Stomach (tissue), 4 donors: Measurements from ENCODE around the gene TM9SF2.

ENCODE experiments used
- CTCF ChIP-seq, 7 experiments: fragments of 450-650 bp in 4 of 7; fragments of 200-600 bp in 3 of 7; sonication (generic) in 3 of 7; IDR thresholded peaks; one replicate each; pipeline ENCODE4 v1.5.1; 2016 to 2019; ENCODE audit warnings: antibody characterized with exemption in 7 of 7, control low read depth in 2 of 7, mild to moderate bottlenecking in 1 of 7
- POLR2AphosphoS5 ChIP-seq, 3 donors: sonication (generic); formaldehyde crosslinking; IDR thresholded peaks; one replicate each; pipeline ENCODE4 v1.6.1; 2016; ENCODE audit warnings: antibody characterized with exemption in 3 of 3

DNA sequence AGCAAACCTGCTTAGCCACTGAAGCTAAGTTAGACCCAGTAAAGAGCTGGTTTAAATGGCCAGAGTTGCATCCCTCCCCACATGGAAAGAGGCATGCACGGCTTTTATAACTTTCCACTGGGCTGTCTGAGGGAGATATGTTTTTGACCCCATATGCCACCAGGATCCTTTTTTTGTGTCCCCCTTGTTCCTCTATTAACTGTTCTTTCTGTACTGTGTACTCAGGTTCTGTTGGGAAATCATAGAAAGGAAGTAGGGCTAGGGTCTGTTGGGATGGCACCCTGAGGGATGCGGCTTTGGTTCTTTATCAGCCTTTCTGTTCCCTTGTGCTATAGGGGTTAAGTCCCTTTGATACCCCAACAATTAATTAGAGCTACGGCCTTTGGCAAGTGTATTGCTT, 12.2 kb upstream of the TM9SF2 start:
- TF ChIP-seq POLR2AphosphoS5 (IDR thresholded peaks at IDR 0.05) (no peak), CTCF (IDR thresholded peaks at IDR 0.05) (no peak)
